WI38 (cell line): ENCODE data around the gene POLR3E.

Experiments
- H3K4me3 ChIP-seq: 2 replicates; pipeline ENCODE4 v1.5.1; 2011; ENCODE audit warnings: low read depth, mild to moderate bottlenecking, control low read depth, low read length
- TF ChIP-seq, protein P1 (sequence below): IDR thresholded peaks from 2 replicates; pipeline ENCODE4 v1.5.1; 2012; ENCODE audit warnings: low read depth, mild to moderate bottlenecking, control low read depth, low read length

The POLR3E gene

GRCh38 chr16:22352140-22352539, 54.9 kb downstream of the POLR3E start:
- TF ChIP-seq, protein P1, sequence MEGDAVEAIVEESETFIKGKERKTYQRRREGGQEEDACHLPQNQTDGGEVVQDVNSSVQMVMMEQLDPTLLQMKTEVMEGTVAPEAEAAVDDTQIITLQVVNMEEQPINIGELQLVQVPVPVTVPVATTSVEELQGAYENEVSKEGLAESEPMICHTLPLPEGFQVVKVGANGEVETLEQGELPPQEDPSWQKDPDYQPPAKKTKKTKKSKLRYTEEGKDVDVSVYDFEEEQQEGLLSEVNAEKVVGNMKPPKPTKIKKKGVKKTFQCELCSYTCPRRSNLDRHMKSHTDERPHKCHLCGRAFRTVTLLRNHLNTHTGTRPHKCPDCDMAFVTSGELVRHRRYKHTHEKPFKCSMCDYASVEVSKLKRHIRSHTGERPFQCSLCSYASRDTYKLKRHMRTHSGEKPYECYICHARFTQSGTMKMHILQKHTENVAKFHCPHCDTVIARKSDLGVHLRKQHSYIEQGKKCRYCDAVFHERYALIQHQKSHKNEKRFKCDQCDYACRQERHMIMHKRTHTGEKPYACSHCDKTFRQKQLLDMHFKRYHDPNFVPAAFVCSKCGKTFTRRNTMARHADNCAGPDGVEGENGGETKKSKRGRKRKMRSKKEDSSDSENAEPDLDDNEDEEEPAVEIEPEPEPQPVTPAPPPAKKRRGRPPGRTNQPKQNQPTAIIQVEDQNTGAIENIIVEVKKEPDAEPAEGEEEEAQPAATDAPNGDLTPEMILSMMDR, result no peak

GRCh38 chr16:22352723-22353122, 55.5 kb downstream of the POLR3E start:
- no peak overlapping the region for H3K4me3 ChIP-seq
- TF ChIP-seq, protein P1, result no peak

More at GRCh38 chr16:22352140-22352539, 54.9 kb downstream of the POLR3E start:
- no peak overlapping the region for H3K4me3 ChIP-seq

- TF ChIP-seq, protein P1, result no peak
- H3K4me3 ChIP-seq, result no peak overlapping the region
Measured at GRCh38 chr16:22353191-22353919, 56.1 kb downstream of the POLR3E start.

DNA sequence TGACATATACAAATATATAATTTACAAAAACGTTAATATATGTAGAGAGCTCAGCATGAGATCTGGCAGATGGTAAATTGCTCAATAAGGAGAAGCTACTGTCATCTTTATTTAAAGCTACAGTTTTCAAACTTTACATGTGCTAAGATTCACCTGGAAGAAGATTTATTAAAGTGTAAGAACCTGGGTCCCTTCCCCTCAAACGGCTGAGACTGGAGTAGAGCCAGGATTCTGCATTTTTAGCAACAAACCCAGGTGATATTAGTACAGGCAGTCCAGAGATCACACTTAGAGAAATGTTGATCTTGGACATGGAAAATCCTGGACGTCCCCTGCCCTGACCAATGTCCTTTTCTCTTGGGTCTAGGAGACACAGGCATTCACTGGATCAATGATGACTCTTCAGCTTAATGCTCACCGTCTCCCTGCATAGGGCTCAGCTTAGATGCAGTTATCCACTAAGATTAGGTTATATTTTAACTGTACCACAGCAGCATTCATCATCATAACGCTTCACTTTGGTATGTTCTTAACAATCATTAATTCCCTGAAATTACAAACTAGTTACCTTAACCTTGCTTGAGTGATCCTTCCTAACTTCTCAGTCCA, 56.8 kb downstream of the POLR3E start:
- TF ChIP-seq, protein P1, result no peak
- H3K4me3 ChIP-seq, result no peak overlapping the region

GRCh38 chr16:22355487-22355908, 58.3 kb downstream of the POLR3E start:
- TF ChIP-seq, protein P1, result no peak

GRCh38 chr16:22356930-22357634, 59.9 kb downstream of the POLR3E start:
- TF ChIP-seq, protein P1, result no peak

More at GRCh38 chr16:22355487-22355908, 58.3 kb downstream of the POLR3E start:
- H3K4me3 ChIP-seq, result no peak overlapping the region

DNA sequence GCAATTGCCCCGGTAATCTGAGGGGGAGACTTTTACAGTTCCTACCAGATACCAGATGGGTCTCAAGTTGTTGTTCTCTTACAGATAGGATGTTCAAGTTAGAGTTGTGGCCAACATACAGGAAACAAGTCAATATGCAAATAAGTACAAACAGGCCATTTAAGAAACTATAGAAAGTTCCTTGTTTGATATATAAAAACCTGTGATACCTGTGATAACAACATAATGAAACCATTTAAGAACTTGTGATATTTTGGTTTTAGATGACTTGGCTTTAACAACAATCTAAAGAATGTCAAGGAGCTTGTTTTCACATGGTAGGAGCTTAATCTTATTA, 60.4 kb downstream of the POLR3E start:
- no peak overlapping the region for H3K4me3 ChIP-seq
- TF ChIP-seq, protein P1, result no peak

More at GRCh38 chr16:22356930-22357634, 59.9 kb downstream of the POLR3E start:
- H3K4me3 ChIP-seq, result no peak overlapping the region
